D721Med (cell line): ENCODE measurements around the gene ARHGEF7.
"Not testable (repeated sequence)": the region's sequence is repeated elsewhere in the genome, so short reads cannot be mapped to it uniquely, and the experiment has no call there.

Source experiments
- DNase-seq: peaks from one replicate; pipeline ENCODE4 v3.0.0; 2011; ENCODE audit warnings: low spot score; ENCODE audit not compliant: insufficient read length
- FAIRE-seq: peaks from 2 replicates; lab custom pipeline; 2011; peaks lifted over from hg19 to GRCh38; lab: Jason Lieb, UNC
- TF ChIP-seq, protein P1 (sequence below): IDR thresholded peaks from 2 replicates; pipeline ENCODE4 v1.5.1; 2012; ENCODE audit warnings: mild to moderate bottlenecking, control low read depth; ENCODE audit not compliant: insufficient read depth; ENCODE audit errors: missing control alignments

The ARHGEF7 gene, protein sequence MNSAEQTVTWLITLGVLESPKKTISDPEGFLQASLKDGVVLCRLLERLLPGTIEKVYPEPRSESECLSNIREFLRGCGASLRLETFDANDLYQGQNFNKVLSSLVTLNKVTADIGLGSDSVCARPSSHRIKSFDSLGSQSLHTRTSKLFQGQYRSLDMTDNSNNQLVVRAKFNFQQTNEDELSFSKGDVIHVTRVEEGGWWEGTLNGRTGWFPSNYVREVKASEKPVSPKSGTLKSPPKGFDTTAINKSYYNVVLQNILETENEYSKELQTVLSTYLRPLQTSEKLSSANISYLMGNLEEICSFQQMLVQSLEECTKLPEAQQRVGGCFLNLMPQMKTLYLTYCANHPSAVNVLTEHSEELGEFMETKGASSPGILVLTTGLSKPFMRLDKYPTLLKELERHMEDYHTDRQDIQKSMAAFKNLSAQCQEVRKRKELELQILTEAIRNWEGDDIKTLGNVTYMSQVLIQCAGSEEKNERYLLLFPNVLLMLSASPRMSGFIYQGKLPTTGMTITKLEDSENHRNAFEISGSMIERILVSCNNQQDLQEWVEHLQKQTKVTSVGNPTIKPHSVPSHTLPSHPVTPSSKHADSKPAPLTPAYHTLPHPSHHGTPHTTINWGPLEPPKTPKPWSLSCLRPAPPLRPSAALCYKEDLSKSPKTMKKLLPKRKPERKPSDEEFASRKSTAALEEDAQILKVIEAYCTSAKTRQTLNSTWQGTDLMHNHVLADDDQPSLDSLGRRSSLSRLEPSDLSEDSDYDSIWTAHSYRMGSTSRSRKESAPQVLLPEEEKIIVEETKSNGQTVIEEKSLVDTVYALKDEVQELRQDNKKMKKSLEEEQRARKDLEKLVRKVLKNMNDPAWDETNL

DNA sequence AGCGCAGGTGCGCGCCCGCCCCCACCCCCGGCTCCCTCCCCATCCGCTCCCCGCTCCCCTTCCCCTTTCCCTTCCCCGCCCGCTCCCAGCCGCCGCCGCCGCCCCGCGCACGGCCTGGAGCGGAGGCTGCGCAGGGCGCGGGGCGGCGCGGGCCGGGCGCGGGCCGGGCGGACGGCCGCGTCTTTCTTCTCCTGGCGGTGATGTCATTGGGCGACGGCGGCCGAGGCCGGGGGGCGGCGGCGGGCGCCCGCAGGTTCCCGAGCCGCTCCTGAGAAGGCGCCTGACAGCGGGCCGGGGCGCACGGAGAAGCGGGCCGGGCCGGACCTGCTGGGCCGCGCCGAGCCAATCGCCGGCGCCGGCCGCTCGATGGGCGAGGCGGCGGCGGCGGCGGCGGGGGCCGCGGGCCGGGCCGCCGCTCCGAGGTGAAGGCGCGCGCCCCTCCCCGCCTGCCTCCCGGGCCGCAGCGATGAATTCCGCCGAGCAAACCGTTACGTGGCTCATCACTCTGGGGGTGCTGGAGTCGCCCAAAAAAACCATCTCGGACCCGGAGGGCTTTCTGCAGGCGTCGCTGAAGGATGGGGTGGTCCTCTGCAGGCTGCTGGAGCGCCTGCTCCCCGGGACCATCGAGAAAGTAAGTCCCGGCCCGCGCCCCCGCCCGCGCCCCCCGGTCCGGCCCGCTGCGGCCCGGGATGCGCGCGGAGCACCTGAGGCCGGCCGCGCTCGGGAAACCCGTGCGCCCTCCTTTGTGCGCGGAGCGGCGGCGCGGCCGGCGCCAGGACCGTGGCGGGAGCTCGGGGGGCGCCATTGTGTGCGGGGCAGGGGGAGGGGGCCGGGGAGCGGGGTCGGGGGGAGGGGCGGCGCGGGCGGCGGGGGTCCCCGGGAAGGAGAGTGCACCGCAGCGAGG, at the start of gene ARHGEF7:
ARHGEF7 (plus strand) TSS at position 250 of the 904 bp plus-strand sequence; CDS start at position 467, 217 bp downstream.
- TF ChIP-seq, protein P1, sequence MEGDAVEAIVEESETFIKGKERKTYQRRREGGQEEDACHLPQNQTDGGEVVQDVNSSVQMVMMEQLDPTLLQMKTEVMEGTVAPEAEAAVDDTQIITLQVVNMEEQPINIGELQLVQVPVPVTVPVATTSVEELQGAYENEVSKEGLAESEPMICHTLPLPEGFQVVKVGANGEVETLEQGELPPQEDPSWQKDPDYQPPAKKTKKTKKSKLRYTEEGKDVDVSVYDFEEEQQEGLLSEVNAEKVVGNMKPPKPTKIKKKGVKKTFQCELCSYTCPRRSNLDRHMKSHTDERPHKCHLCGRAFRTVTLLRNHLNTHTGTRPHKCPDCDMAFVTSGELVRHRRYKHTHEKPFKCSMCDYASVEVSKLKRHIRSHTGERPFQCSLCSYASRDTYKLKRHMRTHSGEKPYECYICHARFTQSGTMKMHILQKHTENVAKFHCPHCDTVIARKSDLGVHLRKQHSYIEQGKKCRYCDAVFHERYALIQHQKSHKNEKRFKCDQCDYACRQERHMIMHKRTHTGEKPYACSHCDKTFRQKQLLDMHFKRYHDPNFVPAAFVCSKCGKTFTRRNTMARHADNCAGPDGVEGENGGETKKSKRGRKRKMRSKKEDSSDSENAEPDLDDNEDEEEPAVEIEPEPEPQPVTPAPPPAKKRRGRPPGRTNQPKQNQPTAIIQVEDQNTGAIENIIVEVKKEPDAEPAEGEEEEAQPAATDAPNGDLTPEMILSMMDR, result no peak
- FAIRE-seq (no peak), DNase-seq (no peak)

DNA sequence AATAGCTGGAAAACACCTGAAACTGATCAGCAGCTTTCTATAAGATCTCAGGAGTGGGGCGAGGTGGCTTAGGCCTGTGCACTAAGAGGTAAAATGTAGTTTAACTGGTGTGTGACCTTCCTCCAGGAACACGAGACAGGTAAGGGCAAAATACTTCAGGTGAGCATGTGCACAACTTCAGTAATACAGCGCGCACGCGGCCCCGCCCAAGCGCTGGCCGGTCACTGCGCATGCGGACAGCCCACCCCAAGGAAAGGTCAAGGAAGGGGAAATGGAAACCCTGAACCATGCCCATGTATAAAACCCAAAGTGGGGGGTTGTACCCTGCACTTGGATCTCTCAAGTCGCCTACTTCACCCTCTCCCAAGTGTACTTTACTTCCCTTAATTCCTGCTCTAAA, 49.4 kb upstream of the ARHGEF7 start:
- DNase-seq (no peak), FAIRE-seq (no peak)
- TF ChIP-seq, protein P1, result no peak

DNA sequence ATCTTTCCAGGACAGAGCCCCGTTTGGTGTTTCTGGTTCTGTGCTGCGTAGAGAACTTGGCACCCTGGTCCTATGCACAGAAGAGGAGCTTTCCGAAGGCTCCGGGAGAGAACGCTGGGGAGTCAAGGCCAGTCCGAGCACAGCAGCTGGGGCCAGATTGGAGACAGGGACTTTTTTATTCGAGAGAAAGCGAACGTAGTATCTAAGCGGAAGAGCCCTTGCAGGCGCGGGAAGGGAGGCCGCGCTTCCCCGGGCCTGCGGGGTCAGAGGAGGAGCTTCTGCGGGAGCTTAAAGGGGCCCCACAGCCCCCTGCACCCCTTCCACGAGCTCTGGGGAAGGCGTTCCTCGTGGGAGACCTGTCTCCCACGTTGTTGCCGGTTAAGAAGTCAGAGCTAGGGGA, 48.6 kb upstream of the ARHGEF7 start:
- no peak for FAIRE-seq

DNA sequence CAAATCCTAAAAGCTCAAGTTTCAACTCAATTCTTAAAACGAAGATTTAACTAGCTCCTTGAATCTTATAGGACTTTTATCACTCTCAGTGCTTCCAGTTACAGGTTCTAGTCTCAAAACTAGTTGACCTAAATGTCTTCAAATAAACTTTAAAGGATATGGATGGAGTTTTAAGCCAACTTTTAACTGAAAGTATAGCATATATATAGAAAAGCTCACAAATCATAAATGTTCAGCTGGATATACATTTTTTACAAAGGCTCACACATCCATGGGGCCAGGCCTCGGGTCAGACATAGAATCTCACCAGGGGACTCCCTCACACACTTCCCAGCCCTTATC, 47.1 kb upstream of the ARHGEF7 start:
- TF ChIP-seq, protein P1, result no peak
- DNase-seq, result no peak
- FAIRE-seq, result no peak

More for the DNA sequence above, 48.6 kb upstream of the ARHGEF7 start:
- no peak for DNase-seq
- TF ChIP-seq, protein P1, result no peak

DNA sequence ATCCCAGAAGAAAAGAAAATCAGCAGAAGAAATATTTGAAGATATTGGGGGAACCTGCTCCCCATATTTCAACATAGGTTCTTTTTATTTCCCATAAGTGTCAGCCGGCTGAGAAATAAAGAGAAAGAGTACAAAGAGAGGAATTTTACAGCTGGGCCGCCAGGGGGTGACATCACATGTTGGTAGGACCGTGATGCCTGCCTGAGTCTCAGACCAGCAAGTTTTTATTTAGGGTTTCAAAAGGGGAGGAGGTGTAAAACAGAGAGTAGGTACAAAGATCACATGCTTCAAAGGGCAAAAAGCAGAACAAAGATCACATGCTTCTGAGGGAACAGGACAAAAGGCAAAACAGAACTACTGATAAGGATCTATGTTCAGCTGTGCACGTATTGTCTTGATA, 44.0 kb upstream of the ARHGEF7 start:
- FAIRE-seq, DNase-seq: not testable (repeated sequence)

DNA sequence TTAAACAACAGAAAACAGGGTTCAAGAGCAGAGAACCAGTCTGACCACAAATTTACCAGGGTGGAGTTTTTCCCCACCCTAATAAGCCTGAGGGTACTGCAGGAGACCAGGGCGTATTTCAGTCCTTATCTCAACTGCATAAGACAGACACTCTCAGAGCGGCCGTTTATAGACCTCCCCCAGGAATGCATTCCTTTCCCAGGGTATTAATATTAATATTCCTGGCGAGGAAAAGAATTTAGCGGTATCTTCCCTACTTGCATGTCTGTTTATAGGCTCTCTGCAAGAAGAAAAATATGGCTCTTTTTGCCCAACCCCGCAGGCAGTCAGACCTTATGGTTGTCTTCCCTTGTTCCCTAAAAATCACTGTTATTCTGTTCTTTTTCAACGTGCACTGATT, 43.6 kb upstream of the ARHGEF7 start:
- not testable (repeated sequence) for FAIRE-seq, DNase-seq

DNA sequence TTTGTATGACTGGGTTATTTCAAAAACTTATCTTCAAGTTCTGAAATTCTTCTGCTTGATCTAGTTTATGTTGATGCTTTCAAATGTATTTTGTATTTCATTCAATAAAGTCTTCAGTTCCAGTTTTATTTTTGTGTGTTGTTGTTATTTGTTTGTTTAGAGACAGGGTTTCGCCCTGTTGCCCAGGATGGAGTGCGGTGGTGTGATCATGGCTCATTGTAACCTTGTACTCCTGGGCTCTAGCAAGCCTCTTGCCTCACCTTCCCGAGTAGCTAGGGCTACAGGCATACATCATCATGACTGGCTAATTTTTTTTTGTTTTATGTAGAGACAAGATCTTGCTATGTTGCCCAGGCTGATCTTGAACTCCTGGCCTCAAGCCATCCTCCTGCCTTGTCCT, 40.3 kb upstream of the ARHGEF7 start:
- TF ChIP-seq, protein P1, result no peak

More for the DNA sequence above, 40.3 kb upstream of the ARHGEF7 start:
- no peak for FAIRE-seq
- DNase-seq, result no peak
